Thyroid gland (tissue), 4 donors: ENCODE measurements around the gene MAST4.

Experiments used
- CTCF ChIP-seq, 6 experiments: fragments of 200-600 bp in 3 of 6; fragments of 450-650 bp in 3 of 6; sonication (generic) in 3 of 6; IDR thresholded peaks; one replicate each; pipeline ENCODE4 v1.5.1; 2016 to 2019; ENCODE audit warnings: antibody characterized with exemption in 6 of 6, mild to moderate bottlenecking in 2 of 6, inconsistent platforms in 1 of 6, moderate library complexity in 1 of 6
- POLR2A ChIP-seq, 2 donors: fragments of 450-650 bp; IDR thresholded peaks; one replicate each; pipeline ENCODE4 v1.6.1; 2017; ENCODE audit warnings: antibody characterized with exemption in 2 of 2, mild to moderate bottlenecking in 2 of 2, moderate library complexity in 1 of 2

GRCh38 chr5:66818935-66819328, 222.7 kb downstream of the MAST4 start:
- TF ChIP-seq CTCF (IDR thresholded peaks at IDR 0.05) (no peak), POLR2A (IDR thresholded peaks at IDR 0.05) (no peak)
